IMR-90 (cell line): ENCODE measurements around the gene SHROOM3. TPM values are rescaled to one million over a fixed set of nuclear protein-coding genes. Genes with fewer than 3 reads are reported as not detected.

Experiments
- ATAC-seq: fragments of 200-7000 bp; cut with Tn5 transposase; 2 replicates; pipeline ENCODE4 v1.9.1; 2020; ENCODE audit warnings: low read depth, mild to moderate bottlenecking, moderate library complexity
- BruUV-seq: library from RNA; stranded (reverse); fragments of 400-500 nt; replicated peaks from 2 replicates; lab custom pipeline; 2021; lab: Mats Ljungman, UMichigan
- CTCF ChIA-PET: fragments of 300-600 bp; formaldehyde crosslinking; extraction: SDS; loops from one replicate; lab custom pipeline; 2021; ENCODE audit warnings: antibody characterized with exemption; lab: Yijun Ruan, JAX
- POLR2A ChIA-PET: fragments of 300-600 bp; sonication (Branson Sonifier 250); formaldehyde crosslinking; loops from one replicate; lab custom pipeline; 2022; ENCODE audit warnings: antibody characterized with exemption; ENCODE audit not compliant: unreplicated experiment; lab: Charles Lee
- DNase-seq: peaks from one replicate; pipeline ENCODE4 v3.0.0; 2013
- H2AFZ ChIP-seq: replicated peaks from 2 replicates; pipeline ENCODE3; 2013; ENCODE audit warnings: low read length, mild to moderate bottlenecking; ENCODE audit not compliant: poor library complexity
- H2AK5ac ChIP-seq: 2 replicates; pipeline ENCODE4 v1.6.1; 2013; ENCODE audit warnings: low read depth, low read length, inconsistent platforms
- H2AK9ac ChIP-seq: replicated peaks from 2 replicates; pipeline ENCODE3; 2013; ENCODE audit warnings: mild to moderate bottlenecking, low read depth, low read length, moderate library complexity; ENCODE audit not compliant: poor library complexity
- H2BK120ac ChIP-seq: 2 replicates; pipeline ENCODE4 v1.6.1; 2013; ENCODE audit warnings: low read depth, low read length, inconsistent platforms
- H2BK15ac ChIP-seq: 3 replicates; pipeline ENCODE4 v1.6.1; 2013; ENCODE audit warnings: low read depth, low read length, inconsistent platforms
- H2BK20ac ChIP-seq: 2 replicates; pipeline ENCODE4 v1.6.1; 2013; ENCODE audit warnings: low read depth, mild to moderate bottlenecking, inconsistent platforms, low read length, moderate library complexity
- H2BK5ac ChIP-seq: 2 replicates; pipeline ENCODE4 v1.6.1; 2013; ENCODE audit warnings: mild to moderate bottlenecking, low read depth, low read length, inconsistent platforms; ENCODE audit not compliant: poor library complexity, severe bottlenecking
- H3K14ac ChIP-seq: replicated peaks from 2 replicates; pipeline ENCODE4 v1.6.1; 2013; ENCODE audit warnings: low read depth, low read length, inconsistent platforms
- H3K18ac ChIP-seq: 2 replicates; pipeline ENCODE4 v1.6.1; 2013; ENCODE audit warnings: low read depth, low read length, control low read depth
- H3K23ac ChIP-seq: 2 replicates; pipeline ENCODE4 v1.6.1; 2013; ENCODE audit warnings: low read depth, low read length, inconsistent platforms
- H3K27ac ChIP-seq: 2 replicates; pipeline ENCODE4 v1.5.1; 2013; ENCODE audit warnings: mild to moderate bottlenecking, control low read depth, low read length; ENCODE audit not compliant: insufficient read depth
- H3K27me3 ChIP-seq: 2 replicates; pipeline ENCODE4 v1.6.1; 2013; ENCODE audit warnings: low read length; ENCODE audit not compliant: control insufficient read depth, insufficient read depth
- H3K36me3 ChIP-seq: 2 replicates; pipeline ENCODE4 v1.6.1; 2013; ENCODE audit warnings: low read length, mixed read lengths; ENCODE audit not compliant: control insufficient read depth, insufficient read depth
- H3K4ac ChIP-seq: 2 replicates; pipeline ENCODE4 v1.6.1; 2013; ENCODE audit warnings: low read depth, low read length, inconsistent platforms
- H3K4me1 ChIP-seq: 2 replicates; pipeline ENCODE4 v1.6.1; 2013; ENCODE audit warnings: low read length, mixed read lengths; ENCODE audit not compliant: control insufficient read depth, insufficient read depth
- H3K4me2 ChIP-seq: 2 replicates; pipeline ENCODE4 v1.6.1; 2013; ENCODE audit warnings: low read depth, mild to moderate bottlenecking, control low read depth, low read length, moderate library complexity
- H3K4me3 ChIP-seq: 2 replicates; pipeline ENCODE4 v1.5.1; 2013; ENCODE audit warnings: low read depth, mild to moderate bottlenecking, control low read depth, low read length, moderate library complexity; ENCODE audit not compliant: insufficient read depth
- H3K56ac ChIP-seq: 2 replicates; pipeline ENCODE4 v1.6.1; 2013; ENCODE audit warnings: low read length, inconsistent platforms; ENCODE audit not compliant: insufficient read depth; ENCODE audit errors: extremely low read depth
- H3K79me1 ChIP-seq, 2 experiments: 2 replicates each; pipeline ENCODE4 v1.6.1; 2013; ENCODE audit warnings: low read length in 2 of 2, inconsistent platforms in 1 of 2, low read depth in 1 of 2
- H3K9ac ChIP-seq: 2 replicates; pipeline ENCODE4 v1.6.1; 2013; ENCODE audit warnings: low read depth, low read length, control low read depth
- H3K9me1 ChIP-seq: 2 replicates; pipeline ENCODE4 v1.6.1; 2013; ENCODE audit warnings: low read length, inconsistent platforms; ENCODE audit not compliant: insufficient read depth
- H3K9me3 ChIP-seq: 2 replicates; pipeline ENCODE4 v1.6.1; 2013; ENCODE audit warnings: low read length; ENCODE audit not compliant: control insufficient read depth, insufficient read depth
- H4K20me1 ChIP-seq: 2 replicates; pipeline ENCODE4 v1.6.1; 2013; ENCODE audit warnings: low read length, inconsistent platforms; ENCODE audit not compliant: insufficient read depth
- H4K5ac ChIP-seq: 2 replicates; pipeline ENCODE4 v1.6.1; 2013; ENCODE audit warnings: mild to moderate bottlenecking, low read depth, low read length, control low read depth
- H4K8ac ChIP-seq, 2 experiments: 2 replicates each; pipeline ENCODE4 v1.6.1; 2013; ENCODE audit warnings: low read depth in 2 of 2, low read length in 2 of 2, control low read depth in 1 of 2, inconsistent platforms in 1 of 2
- H4K91ac ChIP-seq: 2 replicates; pipeline ENCODE4 v1.6.1; 2013; ENCODE audit warnings: low read depth, low read length, inconsistent platforms; ENCODE audit not compliant: insufficient read depth
- BHLHE40 ChIP-seq: fragments of 150-350 bp; IDR thresholded peaks from 2 replicates; pipeline ENCODE4 v1.6.1; 2016; ENCODE audit warnings: mild to moderate bottlenecking, low read depth, low read length
- CEBPB ChIP-seq: IDR thresholded peaks from 2 replicates; pipeline ENCODE4 v1.6.1; 2012; ENCODE audit warnings: low read depth, low read length, improper control_type of control experiment
- CHD1 ChIP-seq: IDR thresholded peaks from 2 replicates; pipeline ENCODE4 v1.6.1; 2012; ENCODE audit warnings: low read depth, low read length, improper control_type of control experiment
- CTCF ChIP-seq: conservative IDR thresholded peaks from 2 replicates; pipeline ENCODE4 v1.5.1; 2012; ENCODE audit warnings: mild to moderate bottlenecking, low read depth, low read length, improper control_type of control experiment
- ELK1 ChIP-seq: fragments of 150-350 bp; IDR thresholded peaks from 2 replicates; pipeline ENCODE4 v1.6.1; 2016; ENCODE audit warnings: low read depth, mild to moderate bottlenecking, low read length, moderate library complexity, borderline replicate concordance
- MAFK ChIP-seq: IDR thresholded peaks from 2 replicates; pipeline ENCODE4 v1.6.1; 2012; ENCODE audit warnings: low read depth, low read length, improper control_type of control experiment
- MAZ ChIP-seq: IDR thresholded peaks from 2 replicates; pipeline ENCODE4 v1.6.1; 2012; ENCODE audit warnings: low read depth, mild to moderate bottlenecking, low read length, improper control_type of control experiment, moderate library complexity, borderline replicate concordance
- MXI1 ChIP-seq: IDR thresholded peaks from 2 replicates; pipeline ENCODE4 v1.6.1; 2012; ENCODE audit warnings: low read depth, mild to moderate bottlenecking, low read length, moderate library complexity, borderline replicate concordance
- NFE2L2 ChIP-seq: fragments of 150-350 bp; IDR thresholded peaks from 2 replicates; pipeline ENCODE4 v1.6.1; 2016; ENCODE audit warnings: low read depth, mild to moderate bottlenecking, low read length
- POLR2A ChIP-seq: IDR thresholded peaks from 2 replicates; pipeline ENCODE4 v1.6.1; 2012; ENCODE audit warnings: mild to moderate bottlenecking, low read depth, low read length
- RAD21 ChIP-seq: IDR thresholded peaks from 2 replicates; pipeline ENCODE4 v1.6.1; 2012; ENCODE audit warnings: low read length, improper control_type of control experiment
- RCOR1 ChIP-seq: IDR thresholded peaks from 2 replicates; pipeline ENCODE4 v1.6.1; 2012; ENCODE audit warnings: mild to moderate bottlenecking, low read length, improper control_type of control experiment; ENCODE audit not compliant: insufficient replicate concordance
- RFX5 ChIP-seq: IDR thresholded peaks from 2 replicates; pipeline ENCODE4 v1.8.0; 2012; ENCODE audit warnings: low read depth, mild to moderate bottlenecking, low read length, moderate library complexity
- SMC3 ChIP-seq: fragments of 150-350 bp; IDR thresholded peaks from 2 replicates; pipeline ENCODE4 v1.6.1; 2016; ENCODE audit warnings: low read depth, mild to moderate bottlenecking, antibody characterized with exemption, low read length, moderate library complexity
- USF2 ChIP-seq: fragments of 150-350 bp; IDR thresholded peaks from 2 replicates; pipeline ENCODE4 v1.6.1; 2017; ENCODE audit warnings: mild to moderate bottlenecking, antibody characterized with exemption, low read length, low read depth
- WGBS, 2 experiments: methylation state at CpG; one replicate each; pipeline versions ENCODE4 v1.1.5 to v1.1.7; 2013; ENCODE audit warnings: missing lambda C conversion rate in 2 of 2; ENCODE audit not compliant: insufficient read length in 1 of 2; ENCODE audit errors: extremely low coverage in 2 of 2; 5-methylcytosine and 5-hydroxymethylcytosine counted together
- dilution Hi-C: fragments of 300-500 bp; cut with HindIII; formaldehyde crosslinking; loops from one replicate; pipeline ENCODE4 v1.14.3; 2018; ENCODE audit warnings: low sequenced_read_pairs; ENCODE audit not compliant: unreplicated experiment
- in situ Hi-C: fragments of 300-500 bp; cut with MboI; formaldehyde crosslinking; loops from 3 replicates; pipeline ENCODE4 v1.14.3; 2019; ENCODE audit warnings: low sequenced_read_pairs, inconsistent platforms, mixed read lengths
- intact Hi-C: fragments of 100-400 bp; cut with micrococcal nuclease; formaldehyde crosslinking; loops from 2 replicates; pipeline ENCODE4 v1.10.0; 2022
- polyA plus RNA-seq, 3 experiments: library from polyadenylated mRNA; depleted of rRNA; stranded (reverse); fragments of >200 nt; gene quantifications; 2 replicates each; pipeline ENCODE4 v1.2.3, GENCODE V29; 2012; ENCODE audit warnings: low replicate concordance in 1 of 3
- total RNA-seq: library from RNA; depleted of rRNA; stranded (reverse); fragments of >200 nt; gene quantifications from 2 replicates; pipeline ENCODE4 v1.2.3, GENCODE V29; 2012

SHROOM3 gene
- total and polyA plus RNA-seq, 2 of the 4 experiments (the other 2 are of a cell fraction), result 10.8 to 19.5 TPM

- H3K4me3 ChIP-seq, result no peak overlapping the region
- in situ Hi-C loops, result no loop called here
- no peak overlapping the region for H3K4me2 ChIP-seq
- DNase-seq (no peak), ATAC-seq (no peak)
- intact Hi-C loops, result loop anchor here (5.0 kb wide), 1 partner anchor 46 kb away; no protein-coding TSS in a partner anchor
- dilution Hi-C loops, result no loop called here
- no peaks in the 10 kb centered on the region for H3K36me3 ChIP-seq
- peak overlapping the region; percentile 82 for H4K91ac ChIP-seq
- no peaks in the 10 kb centered on the region for H3K9me3 ChIP-seq
- no peak overlapping the region for H3K27ac ChIP-seq
- peaks cover 0 to 19% of the 10 kb centered on the region in 2 experiments; a peak in 3 of 4 replicates for H3K79me1 ChIP-seq
- peaks cover 23% of the 10 kb centered on the region for H3K9me1 ChIP-seq
- no peaks in the 10 kb centered on the region for H3K27me3 ChIP-seq
- H2BK5ac ChIP-seq, result peak overlapping the region; percentile 60
- H4K8ac ChIP-seq, result peak overlapping the region in 1 of 2 experiments; percentile 70; a peak in 1 of 4 replicates
- H4K5ac ChIP-seq, result peak overlapping the region; percentile 42; the same call in 1 of the 2 replicates
- no peak overlapping the region; the same call in 1 of the 2 replicates for H3K56ac ChIP-seq
- peak overlapping the region; percentile 45; the same call in 1 of the 2 replicates for H3K23ac ChIP-seq
- no peaks in the 10 kb centered on the region for H4K20me1 ChIP-seq
- H2AK9ac ChIP-seq, result no peak overlapping the region
- no TSS peak for BruUV-seq
- H3K9ac ChIP-seq, result no peak overlapping the region
- CTCF ChIA-PET, result no interaction called here
- H3K4me1 ChIP-seq, result peaks cover 13% of the 10 kb centered on the region
- peak overlapping the region; percentile 85 for H2BK120ac ChIP-seq
- H3K14ac ChIP-seq, result peak overlapping the region; percentile 80
- 100% methylated on average over 1 of the region's 1 CpG; no CpG with 5 or more reads in 1 of the 2 experiments for WGBS, 2 experiments
- peak overlapping the region; percentile 59 for H2AFZ ChIP-seq
- no peak for TF ChIP-seq USF2
- TF ChIP-seq CEBPB, result no peak
- TF ChIP-seq POLR2A, result no peak
- no peak for TF ChIP-seq RAD21
- no peak for TF ChIP-seq RCOR1
- TF ChIP-seq MAFK, result no peak
- no peak for TF ChIP-seq CHD1
- no peak for TF ChIP-seq MAZ
- no peak for TF ChIP-seq SMC3
- TF ChIP-seq ELK1, result no peak
- no peak for TF ChIP-seq BHLHE40
- TF ChIP-seq MXI1, result no peak
- no peak for TF ChIP-seq CTCF
- no peak for TF ChIP-seq RFX5
- no peak for TF ChIP-seq NFE2L2
- H3K18ac ChIP-seq, result peak overlapping the region; percentile 60; the same call in 1 of the 2 replicates
- H2AK5ac ChIP-seq, result peak overlapping the region; percentile 36; the same call in 1 of the 2 replicates
- H2BK15ac ChIP-seq, result peak overlapping the region; percentile 73; the same call in 1 of the 3 replicates
- POLR2A ChIA-PET, result no interaction called here
- peak overlapping the region; percentile 88 for H2BK20ac ChIP-seq
- H3K4ac ChIP-seq, result peak overlapping the region; percentile 90
These were observed 172.8 kb downstream of the SHROOM3 start for GRCh38 chr4:76607846-76608245.
